K562 (cell line): ENCODE measurements around the gene NR1H2. TPM values are rescaled to one million over a fixed set of nuclear protein-coding genes. Genes with fewer than 3 reads are reported as not detected.

Source experiments
- CREB3L1 ChIP-seq: fragments of 450-650 bp; IDR thresholded peaks from 2 replicates; pipeline ENCODE4 v1.6.1; 2014; ENCODE audit warnings: low read depth, mild to moderate bottlenecking, moderate library complexity, borderline replicate concordance
- E2F8 ChIP-seq: fragments of 450-650 bp; IDR thresholded peaks from 2 replicates; pipeline ENCODE4 v1.7.1; 2018; ENCODE audit warnings: mild to moderate bottlenecking, low read depth; ENCODE audit not compliant: partially characterized antibody
- HOMEZ ChIP-seq: fragments of 250-450 bp; sonication (Bioruptor Pico); IDR thresholded peaks from 2 replicates; pipeline ENCODE4 v1.4.0; 2020; ENCODE audit warnings: mild to moderate bottlenecking, moderate library complexity
- JUNB ChIP-seq: fragments of 450-650 bp; formaldehyde crosslinking; conservative IDR thresholded peaks from 2 replicates; pipeline ENCODE4 v1.4.0; 2020; ENCODE audit warnings: mild to moderate bottlenecking
- MBD1 ChIP-seq: fragments of 250-450 bp; sonication (Bioruptor Pico); IDR thresholded peaks from 2 replicates; pipeline ENCODE4 v1.8.0; 2022; ENCODE audit warnings: inconsistent platforms
- MCM7 ChIP-seq, 2 experiments: fragments of 450-650 bp; IDR thresholded peaks; 2 replicates each; pipeline ENCODE4 v1.6.1; 2016 to 2018
- NRF1 ChIP-seq, 2 experiments: fragments of 450-650 bp; IDR thresholded peaks in 1 of 2; conservative IDR thresholded peaks in 1 of 2; 2 replicates each; pipeline ENCODE4 v1.6.1; 2014; ENCODE audit warnings: mild to moderate bottlenecking in 2 of 2
- VEZF1 ChIP-seq: fragments of 200-800 bp; sonication (Bioruptor generic); IDR thresholded peaks from 2 replicates; pipeline ENCODE4 v1.6.1; 2017; ENCODE audit warnings: missing genetic modification characterization, missing compliant biosample characterization
- ZBTB9 ChIP-seq: fragments of 450-650 bp; formaldehyde crosslinking; IDR thresholded peaks from 2 replicates; pipeline ENCODE4 v1.4.0; 2020; ENCODE audit warnings: mild to moderate bottlenecking, moderate library complexity
- ZNF133 ChIP-seq: fragments of 250-450 bp; sonication (Bioruptor Pico); IDR thresholded peaks from 2 replicates; pipeline ENCODE4 v1.4.0; 2020; ENCODE audit warnings: mild to moderate bottlenecking
- ZNF212 ChIP-seq: fragments of 450-650 bp; formaldehyde crosslinking; IDR thresholded peaks from 2 replicates; pipeline ENCODE4 v1.4.0; 2020; ENCODE audit warnings: mild to moderate bottlenecking
- ZNF699 ChIP-seq: fragments of 250-450 bp; sonication (Bioruptor Pico); IDR thresholded peaks from 2 replicates; pipeline ENCODE4 v1.8.0; 2021; ENCODE audit warnings: mild to moderate bottlenecking, moderate library complexity; ENCODE audit not compliant: insufficient replicate concordance
- ZNF764 ChIP-seq: fragments of 250-450 bp; sonication (Bioruptor Pico); IDR thresholded peaks from 2 replicates; pipeline ENCODE4 v1.4.0; 2020; ENCODE audit warnings: low read depth, mild to moderate bottlenecking, moderate library complexity
- ZNF780A ChIP-seq: fragments of 250-450 bp; sonication (Bioruptor Pico); IDR thresholded peaks from 2 replicates; pipeline ENCODE4 v1.5.0; 2021; ENCODE audit warnings: mild to moderate bottlenecking
- ZNF79 ChIP-seq: fragments of 250-450 bp; sonication (Bioruptor Pico); IDR thresholded peaks from 2 replicates; pipeline ENCODE4 v1.4.0; 2020; ENCODE audit warnings: low read depth, mild to moderate bottlenecking, moderate library complexity
- polyA plus RNA-seq, 8 experiments: library from polyadenylated mRNA; depleted of rRNA in 4 of 8; stranded (reverse) in 5 of 8; unstranded in 3 of 8; fragments of >200 nt; fragmentation: Nextera tagmentation in 2 of 8; fragmentation: Illumina TruSeq in 1 of 8; extraction: Ambion mirVana in 2 of 8; extraction: Trizol in 1 of 8; gene quantifications; 2 replicates each; pipeline versions ENCODE4 v1.2.1 to v1.2.3, GENCODE V29; 2011 to 2014; ENCODE audit warnings: inconsistent platforms in 1 of 8, missing spikeins in 1 of 8
- total RNA-seq, 7 experiments: library from RNA; depleted of rRNA in 6 of 7; stranded (reverse); fragments of >200 nt in 6 of 7; fragmentation: Illumina TruSeq in 2 of 7; extraction: Trizol in 2 of 7; gene quantifications; 2 replicates each; pipeline versions ENCODE4 v1.2.1 to v1.2.3, GENCODE V29; 2011 to 2021; ENCODE audit warnings: low replicate concordance in 1 of 7

Gene NR1H2
- total and polyA plus RNA-seq, 9 of the 15 experiments (the other 6 are each of a cell fraction or from before 2014, with no cell fraction given), result 0.11 to 73.8 (median 24.0) TPM

GRCh38 chr19:50383852-50384684 lies 7.8 kb downstream of the NR1H2 start, which contains the start of gene POLD1 (continued):
- peak; percentile 87 for TF ChIP-seq VEZF1 (CRISPR knock-in tag)
- peak; percentile 74 for TF ChIP-seq ZNF780A (CRISPR knock-in tag)
- 0 out of 2 replicates have a peak, but pooled peaks have one; percentile 69 for TF ChIP-seq ZNF764
- TF ChIP-seq ZNF212 (CRISPR knock-in tag), result no peak
- TF ChIP-seq MBD1 (CRISPR knock-in tag), result no peak
- peak; percentile 90 for TF ChIP-seq ZBTB9
- TF ChIP-seq NRF1 (conservative IDR thresholded peaks at IDR 0.05 in 1 of 2, IDR thresholded peaks at IDR 0.05 in 1 of 2), result peak; percentile 97 to 98
- TF ChIP-seq ZNF133, result no peak
- no peak for TF ChIP-seq ZNF699 (CRISPR knock-in tag)
- TF ChIP-seq HOMEZ (CRISPR knock-in tag), result no peak
- no peak for TF ChIP-seq ZNF79 (CRISPR knock-in tag)
- no peak for TF ChIP-seq CREB3L1
- TF ChIP-seq MCM7 (IDR thresholded peaks at IDR 0.05), result no peak
- TF ChIP-seq JUNB (CRISPR knock-in tag), result no peak
- TF ChIP-seq E2F8, result peak; percentile 99
